ENCODE data around the gene CR1. TPM values are rescaled to one million over a fixed set of nuclear protein-coding genes. Genes with fewer than 3 reads are reported as not detected.

The CR1 gene
- total RNA-seq, 2 experiments from 2014 or later: not detected

- H3K4me1 ChIP-seq (ENCODE audit: insufficient read depth, low read length, poor library complexity, severe bottlenecking): no peaks in the 10 kb centered on the region
- no peaks in the 10 kb centered on the region for H3K36me3 ChIP-seq (ENCODE audit: insufficient read depth, low read length)
- intact Hi-C loops (cut with micrococcal nuclease; ENCODE audit: unreplicated experiment): no loop called here
- no peak for DNase-seq (ENCODE audit: low spot score)
- CTCF ChIA-PET (ENCODE audit: unreplicated experiment): no interaction called here
- POLR2A ChIA-PET: no interaction called here
- no peaks in the 10 kb centered on the region for H3K9me2 ChIP-seq (ENCODE audit: insufficient read depth, low read length)
- no peaks in the 10 kb centered on the region for H3K9me3 ChIP-seq (ENCODE audit: low read length)
- no peak overlapping the region for H2AFZ ChIP-seq (ENCODE audit: low read length)
- no peak overlapping the region for H3K4me2 ChIP-seq (ENCODE audit: low read length)
- no peak overlapping the region for H3K27ac ChIP-seq (ENCODE audit: low read depth, low read length, poor library complexity, severe bottlenecking)
- no peaks in the 10 kb centered on the region for H3K79me2 ChIP-seq (ENCODE audit: insufficient read depth, low read depth, low read length)
- H4K20me1 ChIP-seq (ENCODE audit: insufficient read depth, low read length): no peaks in the 10 kb centered on the region
- no peak overlapping the region for H3K4me3 ChIP-seq (ENCODE audit: low read depth, low read length, poor library complexity, severe bottlenecking)
- BruUV-seq (replicated peaks): no TSS peak
- TF ChIP-seq CTCF (conservative IDR thresholded peaks at IDR 0.05; ENCODE audit: low read length): no peak
- no peak for TF ChIP-seq EZH2phosphoT487 (IDR thresholded peaks at IDR 0.05; ENCODE audit: borderline replicate concordance, low read depth, low read length)
These were observed 25.0 kb upstream of the CR1 start for GRCh38 chr1:207470927-207471326.

GRCh38 chr1:207474210-207474609, 21.7 kb upstream of the CR1 start:
- BruUV-seq (replicated peaks): no TSS peak
- no peak overlapping the region for H2AFZ ChIP-seq (ENCODE audit: low read length)
- H3K79me2 ChIP-seq (ENCODE audit: insufficient read depth, low read depth, low read length): no peaks in the 10 kb centered on the region
- no peak overlapping the region for H3K27ac ChIP-seq (ENCODE audit: low read depth, low read length, poor library complexity, severe bottlenecking)
- ChIA-PET POLR2A (interaction anchor here (1.1 to 1.3 kb wide), 2 partner anchors 10 to 61 kb away, joined by 3 to 4 read pairs; no protein-coding TSS in a partner anchor), CTCF (ENCODE audit: unreplicated experiment) (no interaction called here)
- H3K4me2 ChIP-seq (ENCODE audit: low read length): no peak overlapping the region
- no peaks in the 10 kb centered on the region for H3K36me3 ChIP-seq (ENCODE audit: insufficient read depth, low read length)
- no peaks in the 10 kb centered on the region for H3K4me1 ChIP-seq (ENCODE audit: insufficient read depth, low read length, poor library complexity, severe bottlenecking)
- TF ChIP-seq EZH2phosphoT487 (IDR thresholded peaks at IDR 0.05; ENCODE audit: borderline replicate concordance, low read depth, low read length): no peak
- no peak for TF ChIP-seq CTCF (conservative IDR thresholded peaks at IDR 0.05; ENCODE audit: low read length)
- no peaks in the 10 kb centered on the region for H3K9me3 ChIP-seq (ENCODE audit: low read length)
- DNase-seq (ENCODE audit: low spot score): no peak
- no peaks in the 10 kb centered on the region for H3K9me2 ChIP-seq (ENCODE audit: insufficient read depth, low read length)
- no peak overlapping the region for H3K4me3 ChIP-seq (ENCODE audit: low read depth, low read length, poor library complexity, severe bottlenecking)
- intact Hi-C loops (cut with micrococcal nuclease; ENCODE audit: unreplicated experiment): no loop called here
- no peaks in the 10 kb centered on the region for H4K20me1 ChIP-seq (ENCODE audit: insufficient read depth, low read length)

- Histone ChIP-seq H3K4me1 (ENCODE audit: insufficient read depth, low read length, poor library complexity, severe bottlenecking) (no peaks in the 10 kb centered on the region), H3K4me2 (ENCODE audit: low read length) (no peak overlapping the region), H4K20me1 (ENCODE audit: insufficient read depth, low read length) (no peaks in the 10 kb centered on the region), H3K9me3 (ENCODE audit: low read length) (no peaks in the 10 kb centered on the region), H3K36me3 (ENCODE audit: insufficient read depth, low read length) (no peaks in the 10 kb centered on the region), H3K4me3 (ENCODE audit: low read depth, low read length, poor library complexity, severe bottlenecking) (no peak overlapping the region), H3K9me2 (ENCODE audit: insufficient read depth, low read length) (no peaks in the 10 kb centered on the region), H3K27ac (ENCODE audit: low read depth, low read length, poor library complexity, severe bottlenecking) (no peak overlapping the region), H3K79me2 (ENCODE audit: insufficient read depth, low read depth, low read length) (no peaks in the 10 kb centered on the region), H2AFZ (ENCODE audit: low read length) (no peak overlapping the region)
- BruUV-seq (replicated peaks): no TSS peak
- TF ChIP-seq EZH2phosphoT487 (IDR thresholded peaks at IDR 0.05; ENCODE audit: borderline replicate concordance, low read depth, low read length) (no peak), CTCF (conservative IDR thresholded peaks at IDR 0.05; ENCODE audit: low read length) (no peak)
- CTCF ChIA-PET (ENCODE audit: unreplicated experiment): no interaction called here
- no peak for DNase-seq (ENCODE audit: low spot score)
- POLR2A ChIA-PET: no interaction called here
- intact Hi-C loops (cut with micrococcal nuclease; ENCODE audit: unreplicated experiment): no loop called here
These were observed 9.8 kb upstream of the CR1 start for GRCh38 chr1:207486198-207486597.

Measured in OCI-LY7 (cell line).